Activated CD4-positive, alpha-beta T cell treated with anti-CD3 and anti-CD28 coated beads for 1 hour (primary cell): ENCODE measurements around the gene NOXO1.

Experiments used
- DNase-seq: peaks from one replicate; pipeline ENCODE4 v3.0.0-alpha.2; 2020

The NOXO1 gene

DNA sequence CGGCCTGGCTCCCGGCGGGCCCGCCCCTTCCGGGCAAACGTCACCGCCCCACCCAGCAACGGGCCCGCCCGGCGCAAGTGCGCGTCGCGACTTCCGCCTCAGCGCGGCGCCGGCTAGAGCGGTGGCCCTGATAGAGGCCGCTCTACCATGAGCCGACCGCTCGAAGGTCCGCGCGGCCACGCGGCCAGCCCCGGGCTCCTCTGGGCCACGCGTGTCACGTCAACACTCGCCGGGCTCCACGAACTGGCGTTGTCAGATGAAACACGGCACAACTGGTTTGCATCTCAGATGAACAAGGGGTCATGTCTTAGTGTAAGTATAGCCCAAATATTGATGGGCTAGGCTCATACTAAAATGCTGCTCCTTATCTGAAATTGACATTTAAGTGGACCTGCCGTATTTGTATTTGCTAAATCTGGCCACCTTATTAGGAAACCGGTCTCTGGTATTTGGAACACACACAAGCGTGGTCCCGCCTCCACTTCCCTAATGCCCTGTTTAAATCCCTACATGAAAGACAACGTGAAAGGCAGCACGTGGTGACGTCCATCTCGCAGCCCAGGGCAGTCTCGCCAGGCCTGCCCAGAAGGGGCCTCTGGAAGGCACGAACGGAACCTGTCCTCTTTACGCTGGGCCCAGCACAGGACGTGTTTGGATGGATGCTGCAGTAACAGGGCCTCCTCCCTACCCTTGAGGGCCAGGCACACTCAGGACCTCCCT lies 28.7 kb upstream of the NOXO1 start, which contains the start of gene ZNF598:
ZNF598 (minus strand) TSS at position 31 of the 720 bp plus-strand sequence.
- DNase-seq = peak; percentile 68

DNA sequence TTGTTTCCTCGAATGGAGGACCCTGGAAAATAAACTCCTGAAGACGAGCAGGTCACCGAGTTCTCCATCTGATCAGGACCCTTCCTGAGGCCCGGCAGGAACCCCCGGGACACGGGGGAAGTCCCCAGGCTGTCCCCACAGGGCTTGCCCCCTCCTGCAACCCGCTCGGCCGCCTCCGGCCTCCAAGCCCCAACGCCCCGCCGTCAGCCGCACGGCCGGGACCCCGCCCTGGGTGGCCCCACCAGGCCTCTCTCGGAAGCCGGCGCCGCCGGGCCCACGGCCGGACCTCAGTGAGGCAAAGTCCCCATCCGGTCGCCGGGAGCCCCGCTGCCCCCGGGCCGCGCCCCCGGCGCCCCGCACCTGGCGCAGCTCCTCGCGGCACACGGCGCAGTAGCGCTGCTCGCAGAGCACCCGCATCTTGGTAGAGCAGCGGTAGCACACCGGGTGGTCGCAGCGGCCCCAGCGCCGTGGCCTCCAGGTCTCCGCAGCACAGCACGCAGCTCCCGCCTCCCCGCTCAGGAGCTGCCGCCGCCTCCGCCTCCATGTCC lies 28.0 kb upstream of the NOXO1 start:
- DNase-seq = no peak

DNA sequence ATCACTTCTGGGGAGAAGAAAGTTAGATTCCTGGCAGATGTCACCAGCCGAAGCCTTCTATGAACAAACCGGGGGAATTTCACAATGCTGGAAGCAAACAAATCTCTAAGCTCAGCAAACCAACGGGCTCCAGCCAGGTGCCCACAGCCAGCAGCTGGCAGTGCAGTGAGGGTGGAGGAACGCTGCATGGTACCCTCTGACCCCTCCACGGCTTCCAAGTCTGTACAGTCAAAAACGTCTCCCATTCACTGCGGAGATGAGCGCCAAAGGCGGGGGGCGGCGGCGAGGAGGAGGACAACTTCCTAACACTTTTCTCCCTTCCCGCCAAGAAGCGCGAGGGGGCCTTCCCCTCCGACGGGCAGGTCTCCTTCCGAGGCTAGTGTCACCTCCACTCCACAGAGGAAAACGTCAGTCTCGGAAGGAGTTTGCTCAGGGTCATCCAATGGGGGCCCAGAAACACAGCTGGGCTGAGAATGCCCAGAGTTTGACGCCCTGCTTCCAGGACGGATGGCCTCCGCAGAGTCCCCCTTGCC lies 27.4 kb upstream of the NOXO1 start:
- no peak for DNase-seq

DNA sequence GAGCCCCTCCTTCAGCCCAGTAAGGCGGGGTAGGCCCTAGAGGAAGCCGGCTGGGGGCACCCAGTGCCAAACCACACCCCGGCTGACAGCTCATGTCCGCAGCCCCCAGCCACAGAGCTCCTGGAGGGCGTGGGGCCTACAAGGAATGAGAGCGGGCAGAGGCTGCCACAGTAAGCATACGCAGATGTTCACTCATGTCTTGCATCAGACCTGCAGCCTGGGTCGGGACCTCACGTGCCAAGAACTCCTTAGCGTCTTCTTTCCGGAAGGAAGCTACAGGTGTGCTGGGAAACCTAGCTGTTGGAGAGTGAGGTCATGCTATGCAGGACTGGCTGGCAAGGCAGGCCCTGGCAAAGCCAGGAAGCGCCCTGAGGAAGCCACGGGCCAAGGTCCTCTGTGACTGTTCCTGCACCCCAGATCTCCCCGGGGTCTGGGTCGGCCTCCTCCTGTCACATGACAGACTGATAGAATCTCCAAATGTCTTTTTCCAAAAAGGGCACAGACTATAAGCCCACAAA lies 26.8 kb upstream of the NOXO1 start:
- DNase-seq = no peak

DNA sequence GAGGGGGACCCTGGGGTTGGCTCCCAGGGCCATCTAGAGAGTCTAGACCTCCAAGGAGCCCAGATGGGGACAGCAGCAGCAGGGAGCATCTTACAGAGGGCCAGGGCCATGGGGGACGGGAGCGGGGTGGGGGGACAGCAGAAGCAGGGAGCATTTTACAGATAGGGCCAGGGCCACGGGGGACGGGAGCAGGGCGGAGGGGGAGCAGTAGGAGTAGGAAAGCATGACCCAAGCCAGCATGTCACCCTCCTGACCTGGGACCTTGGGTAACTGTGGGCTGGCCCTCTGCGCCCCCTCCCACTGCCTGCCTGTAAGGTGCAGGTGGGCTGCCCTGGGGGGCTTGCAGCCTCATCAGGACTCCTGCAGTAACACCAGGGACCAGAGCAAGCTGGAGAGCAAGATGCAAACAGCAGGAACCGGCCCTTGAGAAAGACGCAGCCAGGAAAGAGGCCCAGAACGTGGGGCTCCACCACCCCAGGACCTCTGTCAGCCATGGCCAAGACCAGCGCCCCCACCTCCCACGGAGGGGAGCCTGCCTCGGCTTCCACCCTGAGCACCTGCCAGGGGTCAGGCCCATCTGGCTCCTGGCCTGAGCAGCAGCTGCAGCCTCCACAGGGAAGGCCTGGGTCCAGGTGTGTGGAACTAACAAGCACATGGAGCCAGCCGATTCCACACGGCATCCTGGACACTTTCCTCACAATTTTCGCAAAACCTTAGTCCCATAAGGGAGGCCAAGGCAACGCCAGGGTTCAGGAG lies 26.0 kb upstream of the NOXO1 start:
- DNase-seq = no peak

DNA sequence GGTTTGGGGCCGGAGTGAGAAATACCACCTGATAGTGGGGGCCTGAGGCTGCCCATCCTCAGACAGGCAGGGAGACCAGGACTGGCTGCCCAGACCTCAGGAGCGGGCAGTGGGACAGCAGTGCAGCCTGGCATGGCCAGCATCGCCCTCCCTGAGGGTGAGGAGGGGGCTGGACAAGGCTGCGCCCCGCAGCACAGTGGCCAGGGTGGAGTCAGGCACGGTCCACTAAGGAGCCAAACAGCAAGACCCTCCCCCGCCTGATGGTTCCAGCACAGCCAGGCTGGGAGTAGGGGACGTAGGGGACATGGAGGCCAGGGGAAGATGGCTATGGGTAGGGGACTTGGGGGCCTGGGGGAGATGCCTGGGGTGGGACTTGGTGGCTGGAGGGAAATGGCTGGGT lies 25.0 kb upstream of the NOXO1 start:
- no peak for DNase-seq

DNA sequence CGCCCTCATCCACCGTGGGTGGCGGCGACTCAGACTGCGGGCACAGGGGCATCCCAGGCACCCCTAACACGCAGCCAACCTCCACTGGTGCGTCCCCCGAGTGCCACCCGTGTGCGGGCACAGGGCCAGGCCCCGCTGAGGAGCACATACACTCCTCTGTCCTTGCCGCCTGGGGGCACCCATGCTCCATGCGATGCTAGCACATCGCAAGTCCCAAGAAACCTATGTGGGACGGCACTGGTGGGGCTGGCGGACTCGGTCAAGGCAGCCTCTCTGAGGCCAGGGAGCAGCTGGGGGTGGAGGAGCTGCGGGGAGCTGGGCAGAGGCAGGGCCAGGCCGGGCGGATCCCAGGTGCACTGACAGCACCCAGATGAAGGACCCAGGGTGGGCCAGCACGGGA lies 24.4 kb upstream of the NOXO1 start:
- no peak for DNase-seq

DNA sequence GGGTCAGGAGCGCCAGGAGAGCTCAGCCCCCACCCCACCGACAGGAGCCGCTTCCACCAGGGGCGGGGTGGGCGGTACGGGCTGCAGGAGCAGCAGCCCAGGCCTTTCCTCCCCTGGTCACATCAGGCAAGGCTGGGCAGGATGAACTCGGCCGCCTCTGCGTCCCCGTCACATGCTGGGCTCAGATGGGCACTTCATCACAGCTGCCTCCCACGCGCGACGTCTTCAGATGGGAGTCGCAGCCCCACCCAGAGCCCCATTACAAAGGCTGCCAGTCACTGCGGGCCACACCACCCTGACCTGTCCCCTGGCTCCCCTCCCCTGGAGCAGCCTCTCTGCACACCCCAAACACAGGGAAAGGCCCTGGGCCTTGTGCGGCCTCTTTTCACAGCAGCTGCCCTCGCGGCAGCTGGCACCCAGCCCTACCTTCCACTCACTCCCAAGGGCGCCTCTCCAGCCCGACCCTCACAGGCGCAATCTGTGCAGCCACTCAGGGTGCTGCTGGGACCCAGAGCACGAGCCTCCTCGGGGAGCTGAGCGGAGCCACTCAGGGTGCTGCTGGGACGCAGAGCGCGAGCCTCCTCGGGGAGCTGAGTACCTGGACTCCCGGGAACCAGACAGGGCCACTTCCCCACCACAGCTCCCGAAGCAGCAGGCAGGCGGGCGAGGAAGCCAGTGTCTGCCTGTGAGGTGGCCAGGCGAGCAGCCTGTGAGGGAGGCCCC lies 23.7 kb upstream of the NOXO1 start:
- DNase-seq = no peak

DNA sequence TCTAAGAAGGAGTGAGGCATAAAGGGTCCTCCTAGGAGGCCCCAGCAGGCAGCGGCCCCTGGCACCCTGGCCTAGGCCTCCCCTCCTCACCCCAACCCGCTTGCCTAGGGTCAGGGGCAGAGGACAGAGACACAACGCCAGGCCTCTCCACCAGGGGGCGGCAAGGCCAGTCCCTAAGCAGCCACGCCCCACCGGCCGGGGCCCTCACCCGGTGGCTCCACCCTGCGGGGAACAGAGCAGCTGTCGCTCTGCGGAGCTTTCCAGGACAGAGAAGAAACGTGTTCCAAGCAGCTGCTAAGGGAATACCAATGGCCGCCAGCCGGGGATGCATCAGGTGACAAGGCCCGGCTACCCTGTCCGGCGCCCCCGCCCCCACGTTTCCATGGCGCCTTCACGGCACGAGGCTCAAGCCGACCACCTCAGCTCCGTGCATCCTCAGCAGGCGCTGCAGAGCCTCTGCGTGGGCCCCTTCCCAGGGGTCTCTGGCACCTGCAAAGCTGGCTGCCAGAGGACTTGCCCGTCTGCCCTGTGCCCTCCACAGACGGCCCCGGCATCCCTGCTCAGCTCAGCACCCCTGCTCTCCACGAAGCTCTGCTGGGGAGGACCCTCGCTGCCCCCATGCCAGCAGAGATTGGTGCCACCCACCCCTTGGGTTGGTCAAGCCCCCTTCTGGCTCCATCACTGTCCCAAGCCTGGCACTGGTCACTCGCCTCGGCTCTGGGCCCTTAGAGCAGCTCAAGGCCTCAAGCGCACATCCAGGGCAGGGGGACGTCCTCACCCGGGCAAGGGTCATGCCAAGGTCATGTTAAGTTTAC lies 22.8 kb upstream of the NOXO1 start:
- DNase-seq = peak; percentile 73

DNA sequence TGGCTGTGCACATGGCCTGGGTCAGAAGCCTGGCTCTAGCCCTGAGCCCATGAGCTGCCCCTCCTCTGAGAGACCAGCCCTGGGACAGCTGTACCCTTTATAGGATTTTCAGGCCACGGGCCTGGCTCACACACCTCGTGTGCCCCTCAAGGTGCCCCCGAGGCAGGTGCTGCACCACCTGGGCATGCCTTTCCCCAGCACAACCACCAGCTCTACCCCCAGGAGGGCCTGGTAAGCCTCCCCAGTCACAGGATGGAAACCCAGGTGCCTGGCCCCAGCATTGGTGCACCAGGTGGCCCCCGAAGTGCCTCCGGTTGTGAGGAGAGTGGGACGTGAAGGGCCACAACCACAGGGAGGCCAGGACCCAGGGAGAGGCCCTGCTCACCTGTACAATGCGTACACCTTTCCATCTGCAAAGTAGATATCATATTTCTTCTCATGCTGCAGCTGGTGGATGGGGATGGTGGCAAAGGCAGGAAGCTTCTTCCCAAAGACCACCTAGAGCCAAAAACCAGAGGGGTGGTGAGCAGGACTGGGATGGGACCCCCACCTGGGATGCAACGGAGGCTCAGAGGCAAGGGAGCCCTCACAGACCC lies 22.1 kb upstream of the NOXO1 start:
- DNase-seq = no peak

DNA sequence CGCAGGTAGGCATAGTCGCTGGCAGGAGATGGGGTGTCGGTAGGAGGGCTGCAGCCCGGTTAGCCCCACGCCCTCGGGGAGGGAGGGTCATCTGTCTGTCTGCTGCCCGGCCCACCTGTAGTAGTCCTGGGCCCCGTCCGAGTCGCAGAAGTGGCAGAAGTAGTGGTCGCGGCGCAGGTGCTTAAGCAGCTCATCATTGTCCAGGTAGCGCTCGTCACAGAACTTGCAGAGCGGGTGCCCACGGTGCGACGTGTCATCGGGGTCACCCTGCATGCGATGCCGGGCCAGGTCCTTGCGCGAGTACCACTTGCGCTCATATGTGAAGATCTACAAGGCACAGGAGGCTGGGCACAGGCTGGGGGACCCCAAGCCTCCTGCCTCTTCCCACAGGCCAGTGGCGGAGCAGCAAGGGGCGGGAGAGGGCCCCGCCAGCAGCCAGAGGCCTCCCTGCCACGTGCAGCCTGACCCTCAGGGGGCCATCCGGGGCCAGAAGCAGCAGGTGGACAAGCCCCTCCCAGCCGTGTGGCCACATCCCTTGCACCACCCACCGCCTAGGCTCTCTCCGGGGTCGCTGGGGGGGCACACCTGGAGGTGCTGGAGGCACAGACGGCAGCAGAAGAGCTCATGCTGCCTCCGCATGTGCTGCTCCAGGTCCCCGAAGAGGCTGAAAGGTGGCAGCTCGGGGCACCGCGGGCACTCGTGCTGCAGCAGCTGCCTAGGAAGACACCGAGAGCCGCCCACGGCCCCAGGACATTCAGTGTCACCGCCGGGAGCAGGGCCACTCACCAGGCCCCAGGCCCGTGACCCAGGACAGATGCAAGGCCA lies 21.3 kb upstream of the NOXO1 start:
- no peak for DNase-seq

DNA sequence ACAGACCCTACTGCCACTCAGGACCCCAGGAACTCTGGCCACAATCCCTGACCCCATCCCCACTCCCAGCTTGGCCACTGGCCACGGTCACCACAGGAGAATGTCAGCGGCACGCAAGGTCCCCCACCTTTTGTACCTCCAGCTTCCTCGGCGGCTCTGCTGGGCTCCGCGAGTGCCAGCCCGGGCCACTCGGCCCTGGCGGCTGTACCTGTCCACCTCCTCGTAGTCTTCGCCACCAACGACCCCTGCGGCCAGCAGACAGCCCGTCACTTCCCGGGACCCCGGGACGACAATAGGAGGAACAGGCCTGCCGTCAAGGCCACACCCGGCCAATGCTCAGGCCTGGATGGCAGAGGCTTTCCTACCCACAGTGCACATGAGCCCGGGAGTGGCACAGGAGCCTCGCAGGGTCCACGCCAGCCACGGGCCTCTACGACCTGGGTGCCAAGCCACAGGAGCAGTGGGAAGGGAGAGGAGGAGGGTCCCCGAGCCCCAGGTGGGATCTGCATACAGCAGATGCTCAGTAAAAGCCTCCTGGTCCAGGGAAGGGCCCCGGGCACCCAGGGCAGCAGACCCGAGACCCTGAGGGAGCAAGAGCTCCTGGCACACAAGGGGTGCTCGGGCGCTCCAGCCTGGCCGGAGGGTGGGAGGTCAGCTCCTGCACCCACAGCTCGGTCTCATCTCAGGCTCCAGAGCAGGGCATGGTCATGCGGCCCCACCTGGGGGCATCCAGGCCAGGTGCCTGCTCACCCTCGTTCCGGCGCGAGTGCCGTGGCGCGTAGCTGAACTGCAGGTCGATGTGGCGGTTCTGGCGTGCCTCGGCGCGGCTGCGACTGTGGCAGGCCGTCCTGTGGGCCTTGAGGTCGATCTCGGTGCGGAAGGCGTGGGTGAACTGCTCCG lies 20.4 kb upstream of the NOXO1 start:
- no peak for DNase-seq

DNA sequence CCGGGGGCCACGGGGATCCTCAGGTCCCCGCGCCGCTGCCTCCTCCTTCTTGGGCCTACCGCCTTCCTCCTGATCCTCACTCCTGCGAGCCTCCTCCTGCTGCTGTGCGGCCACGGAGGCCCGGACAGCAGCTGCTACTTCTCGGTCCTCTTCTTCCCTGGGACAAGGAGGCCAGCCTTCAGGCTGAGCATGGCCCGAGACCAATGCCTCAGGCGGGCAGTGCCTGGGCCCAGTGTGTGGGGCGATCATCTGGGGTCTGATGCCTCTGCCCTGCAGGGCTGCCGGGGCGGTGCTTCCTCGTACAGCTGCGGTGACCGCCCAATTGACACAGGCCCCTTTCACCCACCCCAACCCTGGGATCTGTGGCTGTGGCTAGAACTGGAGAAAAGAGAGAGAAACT lies 19.8 kb upstream of the NOXO1 start:
- DNase-seq = no peak

DNA sequence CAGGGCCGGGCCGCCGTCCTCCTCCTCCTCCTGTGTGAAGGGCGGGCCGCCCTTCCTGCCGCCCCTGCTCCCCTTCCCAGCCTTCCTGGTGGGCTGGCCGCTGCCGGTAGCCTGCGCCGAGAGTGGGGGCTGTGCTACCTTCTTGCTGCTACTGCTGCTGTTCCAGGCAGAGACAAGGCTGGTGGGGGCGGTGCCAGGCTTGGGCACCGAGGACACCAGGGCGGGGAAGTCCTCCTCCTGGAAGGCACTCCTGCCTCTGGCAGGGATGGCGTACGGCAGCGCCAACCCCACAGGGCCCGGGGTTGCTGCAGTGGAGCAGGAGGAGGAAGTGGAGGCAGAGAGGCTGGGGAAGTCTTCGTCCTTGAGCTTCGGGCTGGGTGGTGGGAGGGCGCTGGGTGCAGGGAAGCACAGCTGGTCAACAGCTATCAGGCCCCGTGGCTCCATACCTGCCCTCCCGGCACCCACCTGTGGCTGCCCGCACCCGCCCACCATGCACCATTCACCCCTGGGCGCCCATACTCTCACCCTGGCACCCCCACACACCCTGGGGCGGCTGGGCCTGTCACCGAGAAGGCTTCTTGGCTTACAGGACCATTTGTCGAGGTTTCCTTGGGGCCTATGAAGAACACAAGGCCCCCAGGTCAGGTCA lies 18.7 kb upstream of the NOXO1 start:
- no peak for DNase-seq

DNA sequence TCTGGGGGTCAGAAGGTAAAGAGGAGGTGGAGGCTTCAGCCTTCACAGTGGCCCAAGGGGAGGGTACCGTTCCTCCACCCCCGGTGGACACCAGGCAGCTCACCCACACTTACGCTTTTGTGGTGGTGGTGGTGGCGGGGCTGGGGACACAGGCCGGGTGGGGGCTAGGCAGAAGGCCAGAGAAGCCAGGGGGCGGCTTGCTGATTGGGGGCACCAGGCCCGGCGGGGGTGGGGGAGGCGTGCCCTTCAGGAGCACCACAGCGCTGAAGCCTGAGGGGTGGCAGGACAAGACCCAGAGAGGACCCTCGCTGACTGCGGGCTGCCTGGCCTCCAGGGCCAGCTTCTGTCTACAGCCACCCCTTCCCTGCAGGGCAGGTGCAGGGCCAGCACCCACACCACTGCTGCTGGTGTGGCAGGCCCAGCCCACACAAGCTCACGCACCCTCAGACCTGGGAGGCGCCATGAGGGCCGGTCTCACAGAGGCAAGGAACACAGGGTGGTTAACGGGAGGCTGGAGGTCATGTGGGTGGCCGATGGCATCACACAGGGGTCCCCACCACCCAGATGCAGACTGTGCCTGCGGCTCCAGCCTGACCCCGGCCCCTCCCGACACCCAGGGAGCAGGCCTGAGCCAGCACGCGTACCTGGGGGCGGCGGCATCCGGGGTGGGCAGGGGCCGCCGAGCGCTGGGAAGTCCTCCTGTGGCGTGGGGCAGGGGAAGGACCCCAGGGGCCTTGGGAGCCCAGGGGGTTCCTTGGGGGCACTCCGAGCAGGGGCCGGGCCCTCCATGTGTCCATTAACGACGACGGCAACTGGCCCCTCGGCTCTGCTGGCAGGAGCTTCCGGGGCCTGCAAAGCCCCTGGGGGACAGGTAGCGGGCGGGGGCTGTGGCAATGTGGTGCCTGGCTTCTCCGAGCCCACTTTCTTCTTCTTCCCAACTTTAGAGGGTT lies 17.9 kb upstream of the NOXO1 start:
- DNase-seq = no peak

DNA sequence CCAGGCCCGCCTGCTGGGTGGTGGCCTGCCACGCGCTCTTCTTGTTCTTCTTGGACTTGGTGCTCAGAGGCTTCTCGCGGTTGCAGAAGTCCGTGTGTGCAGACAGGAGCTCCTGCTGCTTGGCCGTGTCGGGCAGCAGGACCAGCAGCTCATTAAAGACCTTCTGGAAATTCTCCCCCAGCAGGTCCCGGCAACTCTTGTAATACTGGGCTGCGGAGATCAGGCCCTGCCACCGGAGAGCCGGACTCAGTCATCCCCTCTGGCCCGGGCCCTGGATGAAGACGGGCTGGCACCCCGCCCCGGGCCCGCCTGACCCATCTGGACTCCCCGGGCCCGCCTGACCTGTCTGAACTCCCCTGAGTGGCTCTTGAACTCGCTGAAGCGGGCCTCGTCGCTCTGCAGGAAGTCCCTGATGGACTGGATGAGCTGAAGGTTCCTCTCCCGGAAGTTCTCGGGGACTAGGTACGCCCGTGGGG lies 17.1 kb upstream of the NOXO1 start:
- DNase-seq = no peak

DNA sequence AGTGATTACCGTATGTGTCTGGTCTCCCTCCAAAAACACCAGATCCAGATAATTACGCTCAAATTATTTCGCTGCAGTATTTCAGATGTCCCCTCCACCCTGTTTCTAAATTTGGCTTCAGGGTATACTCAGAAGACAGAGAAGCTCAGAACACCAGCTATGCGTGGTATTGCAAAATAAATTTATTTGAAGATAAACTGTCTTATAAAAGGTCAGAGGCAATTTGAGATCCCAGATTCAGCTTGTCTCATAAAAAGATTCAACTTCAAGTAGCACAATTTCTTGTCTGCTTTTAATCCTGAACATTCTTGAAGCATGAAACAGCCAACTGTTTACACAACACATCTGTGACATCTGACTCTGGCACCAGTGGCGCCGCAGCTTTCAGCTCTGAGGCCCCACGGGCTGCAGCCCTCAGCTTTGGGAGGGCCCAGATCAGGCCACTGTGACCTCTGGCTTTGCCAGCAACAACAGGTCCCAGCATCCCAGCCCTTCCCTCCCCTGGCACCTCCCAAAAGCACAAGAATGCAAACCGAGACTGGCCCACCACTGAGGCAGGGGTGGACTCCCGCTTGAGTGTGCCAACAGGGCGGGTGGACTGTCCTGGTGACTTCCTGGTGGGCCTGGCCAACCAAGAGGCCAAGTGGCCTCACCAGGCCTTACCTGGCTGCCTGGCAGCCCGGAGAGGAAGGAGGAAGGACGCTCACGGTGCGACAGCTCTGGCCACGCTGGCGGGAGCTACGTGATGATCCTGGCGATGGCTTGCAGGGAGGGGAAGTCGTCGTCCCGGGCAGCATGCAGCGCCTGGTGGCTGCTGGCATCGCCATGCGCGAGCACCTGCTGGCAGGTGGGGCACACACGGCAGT lies 16.5 kb upstream of the NOXO1 start:
- DNase-seq = no peak
